ENCODE measurements around the gene CACNB4.

Gene CACNB4

DNA sequence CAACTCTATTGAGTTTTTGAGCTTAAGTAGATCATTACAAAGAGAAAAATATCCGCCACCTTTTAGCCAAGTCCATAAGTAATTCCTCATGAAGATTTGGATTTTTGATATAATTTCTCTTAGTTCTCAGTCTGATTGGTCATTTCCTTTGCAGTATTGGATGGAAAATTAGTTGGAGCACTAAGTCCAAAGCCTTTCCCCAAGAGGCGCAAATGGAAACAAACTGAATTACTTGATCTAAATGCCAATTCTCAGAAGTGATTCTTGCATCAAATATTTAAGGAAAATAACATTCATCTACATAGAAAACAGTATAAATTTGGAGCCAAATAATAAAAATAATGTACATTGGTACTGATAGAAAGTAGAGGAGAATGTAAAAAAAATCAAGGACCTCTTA is 115.6 kb downstream of the CACNB4 start:
- Histone ChIP-seq H3K27ac (replicated peaks) (no peak overlapping the region), H3K27me3 (ENCODE audit: insufficient read depth, poor library complexity, severe bottlenecking) (no peaks in the 10 kb centered on the region), H3K4me3 (replicated peaks; ENCODE audit: insufficient read depth, low read length) (no peak overlapping the region)
- DNase-seq (ENCODE audit: low read depth in 1 of 2, low spot score in 1 of 2), result no peak
- TF ChIP-seq SPI1 (IDR thresholded peaks at IDR 0.05; ENCODE audit: borderline replicate concordance, low read depth), result no peak
- no peak for TF ChIP-seq GABPA (IDR thresholded peaks at IDR 0.05; ENCODE audit: low read depth)
- TF ChIP-seq CTCF (IDR thresholded peaks at IDR 0.05; ENCODE audit: insufficient read depth, low read length), result no peak
- TF ChIP-seq, protein P1, sequence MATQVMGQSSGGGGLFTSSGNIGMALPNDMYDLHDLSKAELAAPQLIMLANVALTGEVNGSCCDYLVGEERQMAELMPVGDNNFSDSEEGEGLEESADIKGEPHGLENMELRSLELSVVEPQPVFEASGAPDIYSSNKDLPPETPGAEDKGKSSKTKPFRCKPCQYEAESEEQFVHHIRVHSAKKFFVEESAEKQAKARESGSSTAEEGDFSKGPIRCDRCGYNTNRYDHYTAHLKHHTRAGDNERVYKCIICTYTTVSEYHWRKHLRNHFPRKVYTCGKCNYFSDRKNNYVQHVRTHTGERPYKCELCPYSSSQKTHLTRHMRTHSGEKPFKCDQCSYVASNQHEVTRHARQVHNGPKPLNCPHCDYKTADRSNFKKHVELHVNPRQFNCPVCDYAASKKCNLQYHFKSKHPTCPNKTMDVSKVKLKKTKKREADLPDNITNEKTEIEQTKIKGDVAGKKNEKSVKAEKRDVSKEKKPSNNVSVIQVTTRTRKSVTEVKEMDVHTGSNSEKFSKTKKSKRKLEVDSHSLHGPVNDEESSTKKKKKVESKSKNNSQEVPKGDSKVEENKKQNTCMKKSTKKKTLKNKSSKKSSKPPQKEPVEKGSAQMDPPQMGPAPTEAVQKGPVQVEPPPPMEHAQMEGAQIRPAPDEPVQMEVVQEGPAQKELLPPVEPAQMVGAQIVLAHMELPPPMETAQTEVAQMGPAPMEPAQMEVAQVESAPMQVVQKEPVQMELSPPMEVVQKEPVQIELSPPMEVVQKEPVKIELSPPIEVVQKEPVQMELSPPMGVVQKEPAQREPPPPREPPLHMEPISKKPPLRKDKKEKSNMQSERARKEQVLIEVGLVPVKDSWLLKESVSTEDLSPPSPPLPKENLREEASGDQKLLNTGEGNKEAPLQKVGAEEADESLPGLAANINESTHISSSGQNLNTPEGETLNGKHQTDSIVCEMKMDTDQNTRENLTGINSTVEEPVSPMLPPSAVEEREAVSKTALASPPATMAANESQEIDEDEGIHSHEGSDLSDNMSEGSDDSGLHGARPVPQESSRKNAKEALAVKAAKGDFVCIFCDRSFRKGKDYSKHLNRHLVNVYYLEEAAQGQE (IDR thresholded peaks at IDR 0.05; ENCODE audit: insufficient replicate concordance, low read depth), result no peak
- TF ChIP-seq POLR2AphosphoS5 (IDR thresholded peaks at IDR 0.05; ENCODE audit: low read depth), result no peak

- Histone ChIP-seq H3K27ac (replicated peaks) (no peak overlapping the region), H3K4me3 (replicated peaks; ENCODE audit: insufficient read depth, low read length) (no peak overlapping the region), H3K27me3 (ENCODE audit: insufficient read depth, poor library complexity, severe bottlenecking) (no peaks in the 10 kb centered on the region)
- DNase-seq (ENCODE audit: low read depth in 1 of 2, low spot score in 1 of 2), result no peak
- TF ChIP-seq SPI1 (IDR thresholded peaks at IDR 0.05; ENCODE audit: borderline replicate concordance, low read depth) (no peak), GABPA (IDR thresholded peaks at IDR 0.05; ENCODE audit: low read depth) (no peak), POLR2AphosphoS5 (IDR thresholded peaks at IDR 0.05; ENCODE audit: low read depth) (no peak), CTCF (IDR thresholded peaks at IDR 0.05; ENCODE audit: insufficient read depth, low read length) (no peak)
- TF ChIP-seq, protein P1 (IDR thresholded peaks at IDR 0.05; ENCODE audit: insufficient replicate concordance, low read depth), result no peak
Observed at GRCh38 chr2:151981886-151982285, 117.0 kb downstream of the CACNB4 start.

GRCh38 chr2:151979694-151980093 is 119.2 kb downstream of the CACNB4 start:
- TF ChIP-seq, protein P1 (IDR thresholded peaks at IDR 0.05; ENCODE audit: insufficient replicate concordance, low read depth), result no peak
- TF ChIP-seq CTCF (IDR thresholded peaks at IDR 0.05; ENCODE audit: insufficient read depth, low read length) (no peak), POLR2AphosphoS5 (IDR thresholded peaks at IDR 0.05; ENCODE audit: low read depth) (no peak), GABPA (IDR thresholded peaks at IDR 0.05; ENCODE audit: low read depth) (no peak), SPI1 (IDR thresholded peaks at IDR 0.05; ENCODE audit: borderline replicate concordance, low read depth) (no peak)
- Histone ChIP-seq H3K27me3 (ENCODE audit: insufficient read depth, poor library complexity, severe bottlenecking) (no peaks in the 10 kb centered on the region), H3K27ac (replicated peaks) (no peak overlapping the region), H3K4me3 (replicated peaks; ENCODE audit: insufficient read depth, low read length) (no peak overlapping the region)
- no peak for DNase-seq (ENCODE audit: low read depth in 1 of 2, low spot score in 1 of 2)
